ENCODE data around the gene PLXNB2. TPM values are rescaled to one million over a fixed set of nuclear protein-coding genes. Genes with fewer than 3 reads are reported as not detected.

PLXNB2 gene
- total RNA-seq, 4 donors from 2014 or later, result 8.0 to 11.8 (median 9.0) TPM

- H3K27me3 ChIP-seq, result no peaks in the 10 kb centered on the region
- peaks cover 5 to 10% of the 10 kb centered on the region in 2 donors for H3K4me1 ChIP-seq
- ATAC-seq (no peak), DNase-seq (no peak)
- H3K4me3 ChIP-seq, result peak overlapping the region in 3 of 4 donors; percentile 17 to 34 (median 31)
- no peaks in the 10 kb centered on the region for H3K9me3 ChIP-seq
- in situ Hi-C loops (cut with MboI; ENCODE audit: low sequenced_read_pairs in 4 of 4), result no loop called here
- H3K36me3 ChIP-seq, result no peaks in the 10 kb centered on the region
- TF ChIP-seq CTCF (IDR thresholded peaks at IDR 0.05 in 4 of 5, conservative IDR thresholded peaks at IDR 0.05 in 1 of 5) (no peak), POLR2A (IDR thresholded peaks at IDR 0.05) (no peak)
- intact Hi-C loops (cut with DNase I; ENCODE audit: low total_unique reads), result no loop called here
- H3K27ac ChIP-seq, result peak overlapping the region in 2 of 4 donors; percentile 2 to 68
These were observed 14.6 kb downstream of the PLXNB2 start for GRCh38 chr22:50292643-50293440.

- TF ChIP-seq CTCF (IDR thresholded peaks at IDR 0.05 in 4 of 5, conservative IDR thresholded peaks at IDR 0.05 in 1 of 5), result no peak
- no peak for TF ChIP-seq POLR2A (IDR thresholded peaks at IDR 0.05)
- H3K4me3 ChIP-seq, result no peak overlapping the region
- H3K4me1 ChIP-seq, result peaks cover 5 to 10% of the 10 kb centered on the region in 2 donors
- in situ Hi-C loops (cut with MboI; ENCODE audit: low sequenced_read_pairs in 4 of 4), result no loop called here
- H3K27ac ChIP-seq, result no peak overlapping the region
- DNase-seq (no peak), ATAC-seq (no peak)
- intact Hi-C loops (cut with DNase I; ENCODE audit: low total_unique reads), result no loop called here
- no peaks in the 10 kb centered on the region for H3K36me3 ChIP-seq
- H3K9me3 ChIP-seq, result no peaks in the 10 kb centered on the region
- H3K27me3 ChIP-seq, result no peaks in the 10 kb centered on the region
These were observed 17.4 kb downstream of the PLXNB2 start for GRCh38 chr22:50289942-50290630.

- Histone ChIP-seq H3K27ac (no peak overlapping the region), H3K36me3 (no peaks in the 10 kb centered on the region), H3K4me1 (peaks cover 2 to 10% of the 10 kb centered on the region in 2 donors), H3K9me3 (no peaks in the 10 kb centered on the region), H3K27me3 (no peaks in the 10 kb centered on the region), H3K4me3 (no peak overlapping the region)
- TF ChIP-seq POLR2A (IDR thresholded peaks at IDR 0.05) (no peak), CTCF (IDR thresholded peaks at IDR 0.05 in 4 of 5, conservative IDR thresholded peaks at IDR 0.05 in 1 of 5) (no peak)
- no peak for DNase-seq
- in situ Hi-C loops (cut with MboI; ENCODE audit: low sequenced_read_pairs in 4 of 4), result no loop called here
- ATAC-seq, result no peak
- intact Hi-C loops (cut with DNase I; ENCODE audit: low total_unique reads), result no loop called here
These were observed 18.1 kb downstream of the PLXNB2 start for GRCh38 chr22:50289151-50289941.

- TF ChIP-seq CTCF (IDR thresholded peaks at IDR 0.05 in 4 of 5, conservative IDR thresholded peaks at IDR 0.05 in 1 of 5) (no peak), POLR2A (IDR thresholded peaks at IDR 0.05) (no peak)
- DNase-seq, result no peak
- H3K27ac ChIP-seq, result no peak overlapping the region
- no peaks in the 10 kb centered on the region for H3K9me3 ChIP-seq
- no peaks in the 10 kb centered on the region for H3K4me1 ChIP-seq
- in situ Hi-C loops (cut with MboI; ENCODE audit: low sequenced_read_pairs in 4 of 4), result no loop called here
- intact Hi-C loops (cut with DNase I; ENCODE audit: low total_unique reads), result no loop called here
- H3K36me3 ChIP-seq, result no peaks in the 10 kb centered on the region
- no peaks in the 10 kb centered on the region for H3K27me3 ChIP-seq
- ATAC-seq, result no peak
- H3K4me3 ChIP-seq, result no peak overlapping the region
These were observed 19.7 kb downstream of the PLXNB2 start for GRCh38 chr22:50287731-50288130.

All from gastrocnemius medialis (tissue), 4 donors.